ENCODE data around the gene ZNF268. TPM values are rescaled to one million over a fixed set of nuclear protein-coding genes. Genes with fewer than 3 reads are reported as not detected.

Gene ZNF268
- 6.8 TPM for polyA plus RNA-seq (2012; ENCODE audit: insufficient read depth, insufficient read length)

GRCh38 chr12:133181238-133181959 lies at the start of gene ZNF268:
Gene ZNF268, plus strand, starts transcription at chr12:133181495. Its CDS starts 503 bp downstream, at chr12:133181998.
- peak within 1 kb of the TSS; percentile 78 for H3K4me3 ChIP-seq (ENCODE audit: low read length)
- peak; percentile 79 for DNase-seq (ENCODE audit: low read depth, low spot score)

- H3K4me3 ChIP-seq (ENCODE audit: low read length) = no peak overlapping the region
- no peak for DNase-seq (ENCODE audit: low read depth, low spot score)
Observed at GRCh38 chr12:133135747-133136146, 45.5 kb upstream of the ZNF268 start.

- DNase-seq (ENCODE audit: low read depth, low spot score) = no peak
- no peak overlapping the region for H3K4me3 ChIP-seq (ENCODE audit: low read length)
Observed at GRCh38 chr12:133145981-133146380, 35.3 kb upstream of the ZNF268 start.

GRCh38 chr12:133156125-133156690 lies 25.1 kb upstream of the ZNF268 start:
- no peak for DNase-seq (ENCODE audit: low read depth, low spot score)

GRCh38 chr12:133165776-133166175 lies 15.5 kb upstream of the ZNF268 start:
- H3K4me3 ChIP-seq (ENCODE audit: low read length) = no peak overlapping the region
- no peak for DNase-seq (ENCODE audit: low read depth, low spot score)

More at GRCh38 chr12:133156125-133156690, 25.1 kb upstream of the ZNF268 start:
- no peak overlapping the region for H3K4me3 ChIP-seq (ENCODE audit: low read length)

GRCh38 chr12:133172491-133172890 lies 8.8 kb upstream of the ZNF268 start:
- no peak overlapping the region for H3K4me3 ChIP-seq (ENCODE audit: low read length)
- DNase-seq (ENCODE audit: low read depth, low spot score) = no peak

GRCh38 chr12:133174901-133175300 lies 6.4 kb upstream of the ZNF268 start:
- H3K4me3 ChIP-seq (ENCODE audit: low read length) = no peak overlapping the region
- DNase-seq (ENCODE audit: low read depth, low spot score) = no peak

- no peak overlapping the region for H3K4me3 ChIP-seq (ENCODE audit: low read length)
- DNase-seq (ENCODE audit: low read depth, low spot score) = no peak
Observed at GRCh38 chr12:133180669-133181068, 626 bp upstream of the ZNF268 start.

- H3K4me3 ChIP-seq (ENCODE audit: low read length) = no peak overlapping the region
- DNase-seq (ENCODE audit: low read depth, low spot score) = no peak
Observed at GRCh38 chr12:133190176-133190575, 8.9 kb downstream of the ZNF268 start.

GRCh38 chr12:133192847-133193246 lies 11.6 kb downstream of the ZNF268 start:
- DNase-seq (ENCODE audit: low read depth, low spot score) = no peak
- H3K4me3 ChIP-seq (ENCODE audit: low read length) = no peak overlapping the region

- no peak overlapping the region for H3K4me3 ChIP-seq (ENCODE audit: low read length)
- DNase-seq (ENCODE audit: low read depth, low spot score) = no peak
Observed at GRCh38 chr12:133201888-133202287, 20.6 kb downstream of the ZNF268 start.

GRCh38 chr12:133202493-133203343 lies 21.4 kb downstream of the ZNF268 start:
- H3K4me3 ChIP-seq (ENCODE audit: low read length) = no peak overlapping the region
- no peak for DNase-seq (ENCODE audit: low read depth, low spot score)

GRCh38 chr12:133203344-133204263 lies 22.3 kb downstream of the ZNF268 start:
- no peak for DNase-seq (ENCODE audit: low read depth, low spot score)
- H3K4me3 ChIP-seq (ENCODE audit: low read length) = no peak overlapping the region

- no peak for DNase-seq (ENCODE audit: low read depth, low spot score)
- no peak overlapping the region for H3K4me3 ChIP-seq (ENCODE audit: low read length)
Observed at GRCh38 chr12:133204264-133204603, 22.9 kb downstream of the ZNF268 start.

- H3K4me3 ChIP-seq (ENCODE audit: low read length) = no peak overlapping the region
- no peak for DNase-seq (ENCODE audit: low read depth, low spot score)
Observed at GRCh38 chr12:133206390-133206789, 25.1 kb downstream of the ZNF268 start.

GRCh38 chr12:133215724-133216123 lies 34.4 kb downstream of the ZNF268 start:
- no peak for DNase-seq (ENCODE audit: low read depth, low spot score)
- H3K4me3 ChIP-seq (ENCODE audit: low read length) = no peak overlapping the region

- DNase-seq (ENCODE audit: low read depth, low spot score) = no peak
- H3K4me3 ChIP-seq (ENCODE audit: low read length) = no peak overlapping the region
Observed at GRCh38 chr12:133217219-133217618, 35.9 kb downstream of the ZNF268 start.

GRCh38 chr12:133220521-133220920 lies 39.2 kb downstream of the ZNF268 start:
- DNase-seq (ENCODE audit: low read depth, low spot score) = no peak
- H3K4me3 ChIP-seq (ENCODE audit: low read length) = no peak overlapping the region

- H3K4me3 ChIP-seq (ENCODE audit: low read length) = no peak overlapping the region
- no peak for DNase-seq (ENCODE audit: low read depth, low spot score)
Observed at GRCh38 chr12:133221241-133221640, 39.9 kb downstream of the ZNF268 start.

All from Jurkat, Clone E6-1 (cell line).